ENCODE data around the gene TMEM184B.

Gene TMEM184B

DNA sequence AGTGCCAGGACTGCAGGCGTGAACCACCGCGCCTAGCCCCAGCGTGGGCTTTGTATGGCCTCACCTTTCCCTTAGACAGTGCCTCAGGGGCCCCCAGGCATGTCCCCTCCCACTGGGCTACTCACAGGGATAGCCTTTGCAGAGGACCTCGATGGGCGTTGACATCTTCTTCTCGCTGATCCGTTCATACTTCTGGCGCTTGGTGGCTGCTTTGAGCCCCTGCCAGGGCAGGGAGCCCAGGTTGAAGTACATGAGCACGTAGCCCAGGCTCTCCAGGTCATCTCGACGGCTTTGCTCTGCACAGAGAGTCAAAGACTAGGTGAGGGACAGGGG, 26.9 kb upstream of the TMEM184B start:
- H3K4me1 ChIP-seq (ENCODE audit: insufficient read depth, poor library complexity, severe bottlenecking): peaks cover 50% of the 10 kb centered on the region
- no peaks in the 10 kb centered on the region for H3K27me3 ChIP-seq (ENCODE audit: insufficient read depth, poor library complexity, severe bottlenecking)
- peaks cover 96% of the 10 kb centered on the region for H3K36me3 ChIP-seq (ENCODE audit: low read depth)
- no peaks in the 10 kb centered on the region for H3K9me3 ChIP-seq (ENCODE audit: severe bottlenecking)
- no peak for DNase-seq (ENCODE audit: low spot score)
- no peak overlapping the region for H3K4me3 ChIP-seq (ENCODE audit: severe bottlenecking)
- peak overlapping the region; percentile 98 for H3K27ac ChIP-seq (ENCODE audit: poor library complexity, severe bottlenecking)
- TF ChIP-seq, protein P1, sequence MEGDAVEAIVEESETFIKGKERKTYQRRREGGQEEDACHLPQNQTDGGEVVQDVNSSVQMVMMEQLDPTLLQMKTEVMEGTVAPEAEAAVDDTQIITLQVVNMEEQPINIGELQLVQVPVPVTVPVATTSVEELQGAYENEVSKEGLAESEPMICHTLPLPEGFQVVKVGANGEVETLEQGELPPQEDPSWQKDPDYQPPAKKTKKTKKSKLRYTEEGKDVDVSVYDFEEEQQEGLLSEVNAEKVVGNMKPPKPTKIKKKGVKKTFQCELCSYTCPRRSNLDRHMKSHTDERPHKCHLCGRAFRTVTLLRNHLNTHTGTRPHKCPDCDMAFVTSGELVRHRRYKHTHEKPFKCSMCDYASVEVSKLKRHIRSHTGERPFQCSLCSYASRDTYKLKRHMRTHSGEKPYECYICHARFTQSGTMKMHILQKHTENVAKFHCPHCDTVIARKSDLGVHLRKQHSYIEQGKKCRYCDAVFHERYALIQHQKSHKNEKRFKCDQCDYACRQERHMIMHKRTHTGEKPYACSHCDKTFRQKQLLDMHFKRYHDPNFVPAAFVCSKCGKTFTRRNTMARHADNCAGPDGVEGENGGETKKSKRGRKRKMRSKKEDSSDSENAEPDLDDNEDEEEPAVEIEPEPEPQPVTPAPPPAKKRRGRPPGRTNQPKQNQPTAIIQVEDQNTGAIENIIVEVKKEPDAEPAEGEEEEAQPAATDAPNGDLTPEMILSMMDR (IDR thresholded peaks at IDR 0.05; ENCODE audit: poor library complexity, severe bottlenecking): no peak
- ATAC-seq (ENCODE audit: low read depth): no peak

DNA sequence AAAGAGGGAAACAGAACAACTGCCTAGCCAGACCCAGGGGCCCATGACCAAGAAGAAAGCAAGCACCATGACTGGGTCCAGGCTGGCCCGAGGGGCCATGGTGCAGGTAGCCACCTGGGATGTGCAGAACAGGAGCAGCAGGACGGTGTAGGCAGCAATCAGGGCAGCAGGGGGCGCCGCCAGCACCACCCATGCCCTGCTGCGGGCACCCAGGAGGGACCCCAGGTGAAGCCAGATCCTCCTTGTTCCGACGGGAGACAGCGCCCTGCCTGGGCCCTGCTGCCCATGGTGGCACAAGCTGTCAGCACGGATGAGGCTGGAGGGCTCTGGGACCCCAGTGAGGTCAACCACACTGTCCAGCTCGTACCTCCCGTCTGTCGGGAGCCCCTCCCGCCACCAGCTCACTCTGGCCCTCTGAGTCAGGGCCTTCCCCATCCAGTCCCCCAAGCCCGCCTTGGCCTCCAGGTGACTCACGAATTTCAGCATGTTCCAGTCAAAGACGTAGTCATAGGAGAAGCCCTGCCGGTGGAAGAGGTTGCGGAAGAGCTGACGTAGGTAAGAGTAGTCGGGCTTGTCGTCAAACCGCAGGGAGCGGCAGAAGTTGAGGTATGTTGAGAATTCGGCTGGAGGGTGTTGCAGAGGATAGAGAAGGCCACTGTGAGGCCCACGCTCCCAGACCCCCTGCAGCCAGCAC, 25.6 kb upstream of the TMEM184B start:
- H3K9me3 ChIP-seq (ENCODE audit: severe bottlenecking): no peaks in the 10 kb centered on the region
- TF ChIP-seq, protein P1 (IDR thresholded peaks at IDR 0.05; ENCODE audit: poor library complexity, severe bottlenecking): peak; percentile 66
- no peak overlapping the region for H3K4me3 ChIP-seq (ENCODE audit: severe bottlenecking)
- H3K27ac ChIP-seq (ENCODE audit: poor library complexity, severe bottlenecking): peak overlapping the region; percentile 98
- peaks cover 40% of the 10 kb centered on the region for H3K4me1 ChIP-seq (ENCODE audit: insufficient read depth, poor library complexity, severe bottlenecking)
- no peaks in the 10 kb centered on the region for H3K27me3 ChIP-seq (ENCODE audit: insufficient read depth, poor library complexity, severe bottlenecking)
- DNase-seq (ENCODE audit: low spot score) (peak; percentile 99), ATAC-seq (ENCODE audit: low read depth) (peak; percentile 88)
- peaks cover 96% of the 10 kb centered on the region for H3K36me3 ChIP-seq (ENCODE audit: low read depth)

DNA sequence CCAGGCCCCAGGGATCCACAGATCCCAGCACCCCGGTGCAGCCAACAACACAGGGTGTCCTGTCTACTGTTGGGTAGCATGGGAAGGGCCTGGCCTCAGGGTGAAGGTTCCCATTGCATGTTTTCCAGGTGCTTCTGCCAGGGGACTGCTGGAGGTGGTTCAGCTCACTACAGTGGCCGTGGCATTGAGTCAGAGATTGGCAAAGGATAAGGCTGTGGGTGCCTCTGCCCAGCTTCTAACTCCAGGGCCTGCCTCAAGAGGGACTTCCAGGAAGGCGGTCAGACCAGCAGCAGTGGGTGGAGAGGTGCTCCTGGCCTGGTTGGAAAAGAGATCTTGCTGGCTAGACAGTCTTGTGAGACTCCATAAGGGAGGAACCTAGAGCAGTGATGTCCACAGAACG, 23.6 kb upstream of the TMEM184B start:
- H3K4me1 ChIP-seq (ENCODE audit: insufficient read depth, poor library complexity, severe bottlenecking): peaks cover 35% of the 10 kb centered on the region

DNA sequence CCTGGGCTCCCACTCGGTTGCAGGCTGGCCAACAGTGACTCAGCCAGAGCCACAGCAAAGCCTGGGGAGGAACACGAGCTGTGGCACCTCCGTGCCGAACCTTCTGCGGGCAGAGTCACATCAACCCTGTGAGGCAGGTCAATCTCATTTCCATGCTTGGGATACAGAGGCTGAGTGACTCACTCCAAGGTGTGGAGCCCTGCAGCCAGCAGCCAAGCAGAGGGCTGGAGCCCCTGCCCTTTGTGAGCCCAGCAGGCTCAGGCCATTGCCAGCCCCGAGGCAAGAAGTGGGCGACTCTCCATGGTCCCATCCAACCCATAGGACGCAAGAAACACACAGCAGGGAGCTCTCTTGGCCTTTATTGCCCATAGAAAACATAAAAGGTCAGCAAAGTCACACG, 23.1 kb upstream of the TMEM184B start:
- H3K36me3 ChIP-seq (ENCODE audit: low read depth): peaks cover 94% of the 10 kb centered on the region
- H3K27ac ChIP-seq (ENCODE audit: poor library complexity, severe bottlenecking): peak overlapping the region; percentile 98
- peaks cover 30% of the 10 kb centered on the region for H3K4me1 ChIP-seq (ENCODE audit: insufficient read depth, poor library complexity, severe bottlenecking)
- TF ChIP-seq, protein P1 (IDR thresholded peaks at IDR 0.05; ENCODE audit: poor library complexity, severe bottlenecking): no peak
- no peak overlapping the region for H3K4me3 ChIP-seq (ENCODE audit: severe bottlenecking)
- H3K27me3 ChIP-seq (ENCODE audit: insufficient read depth, poor library complexity, severe bottlenecking): no peaks in the 10 kb centered on the region
- H3K9me3 ChIP-seq (ENCODE audit: severe bottlenecking): no peaks in the 10 kb centered on the region
- ATAC-seq (ENCODE audit: low read depth): no peak
- no peak for DNase-seq (ENCODE audit: low spot score)

More for the DNA sequence above, 23.6 kb upstream of the TMEM184B start:
- DNase-seq (ENCODE audit: low spot score) (no peak), ATAC-seq (ENCODE audit: low read depth) (no peak)
- Histone ChIP-seq H3K27ac (ENCODE audit: poor library complexity, severe bottlenecking) (peak overlapping the region; percentile 98), H3K27me3 (ENCODE audit: insufficient read depth, poor library complexity, severe bottlenecking) (no peaks in the 10 kb centered on the region), H3K9me3 (ENCODE audit: severe bottlenecking) (no peaks in the 10 kb centered on the region), H3K4me3 (ENCODE audit: severe bottlenecking) (no peak overlapping the region), H3K36me3 (ENCODE audit: low read depth) (peaks cover 93% of the 10 kb centered on the region)
- TF ChIP-seq, protein P1 (IDR thresholded peaks at IDR 0.05; ENCODE audit: poor library complexity, severe bottlenecking): no peak

DNA sequence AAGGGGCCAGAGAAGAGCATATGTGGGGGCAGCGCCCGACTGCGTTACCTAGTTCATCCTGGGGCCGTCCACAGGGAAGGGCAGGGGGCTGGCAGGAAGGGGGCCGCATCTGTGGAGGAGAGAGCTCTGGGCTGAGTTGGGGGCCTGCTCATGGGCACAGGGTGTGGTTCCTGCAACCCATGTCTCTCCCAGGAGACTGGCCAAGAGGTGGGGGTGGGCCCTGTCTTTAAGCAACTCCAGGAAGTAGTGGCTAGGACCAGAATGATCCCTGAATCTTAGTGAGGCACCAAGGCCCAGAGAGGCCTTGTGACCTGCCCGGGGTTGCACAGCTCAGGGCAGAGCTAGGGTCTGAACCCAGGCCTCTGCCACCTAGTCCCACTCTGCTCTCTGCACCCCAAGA, 22.5 kb upstream of the TMEM184B start:
- Histone ChIP-seq H3K9me3 (ENCODE audit: severe bottlenecking) (no peaks in the 10 kb centered on the region), H3K4me3 (ENCODE audit: severe bottlenecking) (no peak overlapping the region), H3K27ac (ENCODE audit: poor library complexity, severe bottlenecking) (peak overlapping the region; percentile 98), H3K4me1 (ENCODE audit: insufficient read depth, poor library complexity, severe bottlenecking) (peaks cover 25% of the 10 kb centered on the region), H3K36me3 (ENCODE audit: low read depth) (peaks cover 89% of the 10 kb centered on the region), H3K27me3 (ENCODE audit: insufficient read depth, poor library complexity, severe bottlenecking) (no peaks in the 10 kb centered on the region)
- TF ChIP-seq, protein P1 (IDR thresholded peaks at IDR 0.05; ENCODE audit: poor library complexity, severe bottlenecking): no peak
- ATAC-seq (ENCODE audit: low read depth) (no peak), DNase-seq (ENCODE audit: low spot score) (no peak)
